ENCODE results near the gene FGD3.

DNA sequence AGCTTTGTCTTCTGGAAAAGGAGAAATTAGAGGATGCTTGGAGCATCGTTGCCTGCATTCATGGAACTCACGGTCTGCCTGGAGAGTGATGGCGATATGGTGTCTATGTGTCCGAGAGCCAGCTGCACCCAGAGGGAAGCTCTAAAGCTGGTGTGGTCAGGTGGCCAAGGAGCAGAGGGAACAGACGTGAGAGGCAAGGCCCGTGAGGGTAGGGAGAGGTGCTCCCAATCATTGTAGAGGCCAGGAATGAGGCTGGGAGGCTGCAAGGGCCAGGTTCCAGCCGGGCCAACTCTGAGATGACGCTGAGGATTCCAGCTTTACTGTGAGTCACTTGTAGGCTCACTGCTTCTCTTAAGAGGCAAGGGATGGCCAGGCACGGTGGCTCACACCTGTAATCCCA lies 7.6 kb downstream of the FGD3 start:
- TF ChIP-seq, protein P1, sequence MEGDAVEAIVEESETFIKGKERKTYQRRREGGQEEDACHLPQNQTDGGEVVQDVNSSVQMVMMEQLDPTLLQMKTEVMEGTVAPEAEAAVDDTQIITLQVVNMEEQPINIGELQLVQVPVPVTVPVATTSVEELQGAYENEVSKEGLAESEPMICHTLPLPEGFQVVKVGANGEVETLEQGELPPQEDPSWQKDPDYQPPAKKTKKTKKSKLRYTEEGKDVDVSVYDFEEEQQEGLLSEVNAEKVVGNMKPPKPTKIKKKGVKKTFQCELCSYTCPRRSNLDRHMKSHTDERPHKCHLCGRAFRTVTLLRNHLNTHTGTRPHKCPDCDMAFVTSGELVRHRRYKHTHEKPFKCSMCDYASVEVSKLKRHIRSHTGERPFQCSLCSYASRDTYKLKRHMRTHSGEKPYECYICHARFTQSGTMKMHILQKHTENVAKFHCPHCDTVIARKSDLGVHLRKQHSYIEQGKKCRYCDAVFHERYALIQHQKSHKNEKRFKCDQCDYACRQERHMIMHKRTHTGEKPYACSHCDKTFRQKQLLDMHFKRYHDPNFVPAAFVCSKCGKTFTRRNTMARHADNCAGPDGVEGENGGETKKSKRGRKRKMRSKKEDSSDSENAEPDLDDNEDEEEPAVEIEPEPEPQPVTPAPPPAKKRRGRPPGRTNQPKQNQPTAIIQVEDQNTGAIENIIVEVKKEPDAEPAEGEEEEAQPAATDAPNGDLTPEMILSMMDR (IDR thresholded peaks at IDR 0.05; ENCODE audit: low read length): no peak
- no peak for TF ChIP-seq EZH2 (optimal IDR thresholded peaks at IDR 0.05; ENCODE audit: low read depth, low read length)
- TF ChIP-seq EZH2phosphoT487 (IDR thresholded peaks at IDR 0.05; ENCODE audit: low read length): no peak
